NCI-H2227 (cell line): ENCODE results near the gene RIOK1.
"Not testable (repeated sequence)": the region's sequence is repeated elsewhere in the genome, so short reads cannot be mapped to it uniquely, and the experiment has no call there.

ENCODE experiments used
- DNase-seq: peaks from one replicate; lab custom pipeline; 2025; ENCODE audit not compliant: unreplicated experiment; lab: John Stamatoyannopoulos, UW

Gene RIOK1

DNA sequence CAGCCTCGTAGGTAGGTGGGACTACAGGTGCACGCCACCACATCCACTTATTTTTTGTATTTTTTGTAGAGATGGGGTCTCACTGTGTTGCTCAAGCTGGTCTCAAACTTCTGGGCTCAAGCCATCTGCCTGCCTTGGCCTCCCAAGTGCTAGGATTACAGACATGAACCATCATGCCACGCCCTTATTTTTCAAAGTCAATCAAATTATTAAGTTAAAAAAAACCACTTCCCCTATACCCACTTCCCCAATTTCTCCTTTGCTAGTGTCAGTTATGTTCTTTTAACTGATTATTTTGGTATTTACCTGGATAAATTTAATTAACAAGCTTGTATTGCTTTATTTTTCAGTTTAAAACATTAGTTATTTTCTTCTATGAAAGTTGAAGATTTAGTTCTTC lies 49.6 kb downstream of the RIOK1 start:
- DNase-seq = no peak

DNA sequence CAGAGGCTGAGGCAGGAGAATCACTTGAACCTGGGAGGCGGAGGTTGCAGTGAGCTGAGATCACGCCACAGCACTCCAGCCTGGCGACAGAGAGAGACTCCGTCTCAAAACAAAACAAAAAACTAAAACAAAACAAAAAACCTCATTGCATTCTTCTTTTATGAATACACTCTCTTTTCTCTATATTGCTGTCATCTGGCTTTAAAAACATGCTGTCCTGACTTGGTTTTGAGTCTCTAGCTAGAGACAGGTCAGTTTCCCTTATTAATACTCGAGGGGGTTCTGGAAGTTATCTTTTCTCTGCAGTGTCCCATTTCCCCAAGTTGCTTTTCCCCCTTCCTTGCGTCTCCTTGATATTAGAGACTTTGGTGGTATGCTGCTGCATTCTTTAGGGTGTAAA lies 50.9 kb downstream of the RIOK1 start:
- no peak for DNase-seq

DNA sequence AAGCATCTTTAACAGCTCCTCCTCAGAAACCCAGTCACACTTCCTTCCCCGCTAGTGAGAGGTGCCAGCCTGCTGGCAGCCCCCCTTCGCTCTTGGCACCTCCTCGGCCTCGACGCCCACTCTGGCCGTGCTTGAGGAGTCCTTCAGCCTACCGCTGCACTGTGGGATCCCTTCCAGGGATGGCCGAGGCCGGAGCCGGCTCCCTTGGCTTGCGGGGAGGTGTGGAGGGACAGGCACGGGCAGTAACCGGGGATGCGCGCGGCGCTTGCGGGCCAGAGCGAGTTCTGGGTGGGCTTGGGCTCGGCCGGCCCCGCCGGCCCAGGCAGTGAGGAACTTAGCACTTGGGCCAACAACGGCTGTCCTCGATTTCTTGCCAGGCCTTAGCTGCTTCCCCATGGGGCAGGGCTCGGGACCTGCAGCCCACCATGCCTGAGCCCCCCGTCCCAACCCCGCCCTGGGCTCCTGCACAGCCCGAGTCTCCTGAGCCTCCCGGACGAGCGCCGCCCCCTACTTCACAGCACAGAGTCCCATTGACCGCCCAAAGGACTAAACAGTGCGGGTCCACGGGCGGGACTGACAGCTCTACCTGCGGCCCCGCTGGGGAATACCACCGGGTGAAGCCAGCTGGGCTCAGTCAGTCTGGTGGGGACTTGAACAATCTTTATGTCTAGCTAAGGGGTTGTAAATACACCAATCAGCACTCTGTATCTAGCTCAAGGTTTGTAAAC lies 51.6 kb downstream of the RIOK1 start:
- no peak for DNase-seq

DNA sequence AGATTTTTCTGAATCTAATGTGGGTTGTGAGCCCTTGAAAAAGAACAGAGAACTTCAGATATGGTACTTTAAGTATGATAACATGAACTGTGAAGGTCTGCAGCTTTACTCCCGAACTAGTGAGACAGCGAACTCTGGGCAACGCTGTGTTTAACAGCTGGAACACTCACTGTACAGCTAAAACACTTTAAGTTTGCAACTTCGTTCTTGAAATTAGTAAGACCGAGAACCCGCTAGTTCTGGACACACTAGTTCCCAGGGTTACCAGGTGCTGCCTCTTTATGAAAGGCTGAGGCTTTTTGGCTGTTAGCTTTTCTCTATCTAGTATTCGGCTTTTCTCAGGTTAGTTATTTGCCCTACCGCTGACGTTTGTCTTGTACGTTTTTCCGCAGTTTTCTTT lies 52.9 kb downstream of the RIOK1 start:
- DNase-seq = no peak

DNA sequence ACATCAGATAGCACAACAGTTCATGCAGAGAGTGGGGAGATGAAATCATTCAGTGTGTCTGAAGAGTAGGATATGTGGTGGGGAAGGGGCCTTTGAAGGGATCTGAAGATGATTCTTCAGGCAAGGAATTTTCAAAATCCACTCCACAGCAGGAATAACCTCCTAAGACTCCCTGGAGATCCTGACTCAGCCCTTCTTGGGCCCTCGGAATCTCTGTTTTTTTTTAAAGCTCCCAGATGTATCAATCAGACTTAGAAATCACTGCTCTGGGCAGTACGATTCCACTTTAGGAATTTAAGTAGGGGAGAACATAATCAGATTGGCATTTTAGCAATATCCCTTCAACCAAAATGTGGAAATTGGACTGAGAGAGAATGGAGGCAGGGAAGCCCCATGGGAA lies 55.5 kb downstream of the RIOK1 start:
- DNase-seq = no peak

DNA sequence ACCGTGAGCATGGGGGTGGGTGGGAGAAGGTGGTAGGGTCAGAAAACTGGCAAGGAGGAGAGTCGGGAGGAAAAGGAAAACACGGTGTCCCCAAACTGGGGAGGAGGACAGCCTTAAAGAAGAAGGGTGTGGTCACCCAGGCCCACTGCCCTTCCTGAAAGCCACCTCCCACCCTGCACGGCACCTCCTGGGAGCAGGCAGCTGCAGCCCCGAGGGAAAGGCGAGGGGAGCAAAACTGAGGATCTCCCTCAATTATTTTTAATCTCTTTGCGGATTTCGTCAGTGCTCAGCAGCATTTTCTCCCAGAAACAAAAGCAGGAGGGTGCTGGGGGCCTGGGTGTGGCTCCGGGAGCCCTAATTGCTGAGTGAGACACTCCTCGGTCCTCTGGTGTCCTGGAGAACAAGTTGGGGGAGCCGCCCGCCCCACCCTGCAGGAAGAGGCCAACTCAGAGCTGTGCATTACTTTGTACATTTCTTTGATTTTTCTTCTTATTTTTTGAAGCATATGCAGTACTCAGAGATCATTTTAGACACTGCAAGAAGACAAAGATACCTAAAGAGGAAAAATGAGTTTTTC lies 56.4 kb downstream of the RIOK1 start:
- no peak for DNase-seq

DNA sequence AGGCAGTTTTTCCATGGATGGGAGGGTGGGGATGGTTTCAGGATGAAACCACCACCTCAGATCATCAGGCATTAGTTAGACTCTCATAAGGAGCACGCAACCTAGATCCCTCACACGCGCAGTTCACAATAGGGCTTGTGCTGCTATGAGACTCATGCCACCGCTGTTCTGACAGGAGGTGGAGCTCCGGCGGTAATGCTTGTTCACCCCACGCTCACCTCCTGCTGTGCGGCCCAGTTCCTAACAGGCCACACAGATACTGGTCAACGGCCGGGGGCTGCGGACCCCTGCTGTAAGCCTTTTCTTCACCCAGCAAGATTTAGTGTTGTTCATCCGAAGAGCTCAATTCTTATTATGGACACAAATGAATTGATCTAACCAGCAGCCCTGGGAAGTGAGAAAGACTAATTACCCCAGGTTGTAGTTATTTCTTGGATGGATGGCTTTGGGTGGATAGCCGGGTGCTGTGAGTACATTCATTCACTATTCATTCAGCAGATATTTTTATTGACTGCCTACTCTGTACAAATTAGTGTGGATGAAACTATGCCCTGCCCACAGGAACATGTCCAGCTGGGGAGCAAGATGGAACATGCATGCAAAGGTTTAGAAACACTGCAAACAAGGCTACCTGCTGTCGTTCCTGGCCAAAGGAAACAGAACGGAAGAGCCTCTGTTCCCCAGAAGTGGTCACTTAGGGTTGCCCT lies 57.2 kb downstream of the RIOK1 start:
- DNase-seq = peak; percentile 16

DNA sequence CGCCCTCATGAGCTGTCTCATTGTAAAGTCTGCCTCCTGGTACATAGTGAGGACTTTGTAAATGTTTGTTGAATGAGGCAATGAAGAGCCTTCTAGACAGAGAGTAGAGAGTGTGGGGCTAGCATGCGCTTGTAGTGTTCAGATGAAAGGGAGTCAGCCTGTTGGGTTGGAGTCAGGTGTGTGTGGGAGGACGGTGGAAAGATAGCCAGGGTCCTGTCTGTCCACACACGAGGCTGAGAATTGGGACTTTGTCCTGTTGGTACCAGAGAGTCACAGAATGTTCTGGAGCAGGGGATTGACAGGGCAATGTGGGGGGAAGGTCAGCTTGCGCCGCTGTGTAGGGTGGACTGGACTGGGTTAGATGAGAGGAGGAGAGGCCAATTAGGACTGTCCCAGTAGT lies 58.6 kb downstream of the RIOK1 start:
- DNase-seq = no peak

DNA sequence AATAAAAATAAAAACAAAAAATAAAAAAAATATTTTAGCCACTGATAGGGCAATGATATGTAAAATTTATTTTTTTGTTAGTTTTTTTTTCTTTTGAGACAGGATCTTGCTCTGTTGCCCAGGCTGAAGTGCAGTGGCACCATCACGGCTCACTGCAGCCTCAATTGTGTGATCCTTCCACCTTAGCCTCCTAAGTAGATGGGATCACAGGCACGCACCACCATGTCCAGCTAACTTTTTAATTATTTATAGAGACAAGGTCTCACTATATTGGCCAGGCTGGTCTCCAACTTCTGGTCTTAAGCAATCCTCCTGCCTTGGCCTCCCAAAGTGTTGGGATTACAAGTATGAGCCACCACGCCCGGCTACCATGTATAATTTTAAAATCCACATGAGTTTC lies 59.4 kb downstream of the RIOK1 start:
- DNase-seq = no peak

DNA sequence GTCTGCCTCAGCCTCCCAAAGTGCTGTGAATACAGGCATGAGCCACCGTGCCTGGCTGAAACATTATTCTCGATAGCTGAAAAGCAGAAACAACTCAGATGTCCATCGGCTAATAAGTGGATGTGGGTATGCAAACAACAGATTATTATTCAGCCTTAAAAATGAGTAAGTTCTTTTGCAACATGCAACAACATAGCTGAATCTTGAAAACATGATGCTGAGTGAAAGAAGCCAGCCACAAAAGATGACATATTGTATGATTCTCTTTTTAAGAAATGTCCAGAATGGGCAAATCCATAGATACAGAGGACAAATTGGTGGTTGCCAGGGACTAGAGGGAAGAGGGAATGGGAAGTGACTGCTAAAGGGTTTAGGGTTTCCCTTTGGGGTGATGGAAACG lies 61.7 kb downstream of the RIOK1 start:
- no peak for DNase-seq

DNA sequence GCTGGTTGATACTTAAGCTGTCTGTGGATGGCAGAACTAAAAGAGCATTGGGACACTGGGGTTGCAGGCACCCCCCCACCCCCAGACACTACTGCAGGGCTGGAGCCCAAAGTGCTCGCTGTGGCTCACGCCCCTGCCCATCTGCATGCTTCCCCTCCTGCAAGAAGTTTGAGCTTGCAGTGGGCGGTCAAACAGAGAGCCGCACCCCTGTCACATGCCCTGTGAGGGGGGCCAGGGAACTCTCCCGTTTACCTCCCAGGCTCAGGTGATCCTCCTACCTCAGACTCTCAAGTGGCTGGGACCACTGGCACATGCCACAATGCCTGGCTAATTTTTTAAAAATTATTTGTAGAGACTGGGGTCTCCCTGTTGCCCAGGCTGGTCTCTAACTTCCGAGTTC lies 63.3 kb downstream of the RIOK1 start:
- no peak for DNase-seq

DNA sequence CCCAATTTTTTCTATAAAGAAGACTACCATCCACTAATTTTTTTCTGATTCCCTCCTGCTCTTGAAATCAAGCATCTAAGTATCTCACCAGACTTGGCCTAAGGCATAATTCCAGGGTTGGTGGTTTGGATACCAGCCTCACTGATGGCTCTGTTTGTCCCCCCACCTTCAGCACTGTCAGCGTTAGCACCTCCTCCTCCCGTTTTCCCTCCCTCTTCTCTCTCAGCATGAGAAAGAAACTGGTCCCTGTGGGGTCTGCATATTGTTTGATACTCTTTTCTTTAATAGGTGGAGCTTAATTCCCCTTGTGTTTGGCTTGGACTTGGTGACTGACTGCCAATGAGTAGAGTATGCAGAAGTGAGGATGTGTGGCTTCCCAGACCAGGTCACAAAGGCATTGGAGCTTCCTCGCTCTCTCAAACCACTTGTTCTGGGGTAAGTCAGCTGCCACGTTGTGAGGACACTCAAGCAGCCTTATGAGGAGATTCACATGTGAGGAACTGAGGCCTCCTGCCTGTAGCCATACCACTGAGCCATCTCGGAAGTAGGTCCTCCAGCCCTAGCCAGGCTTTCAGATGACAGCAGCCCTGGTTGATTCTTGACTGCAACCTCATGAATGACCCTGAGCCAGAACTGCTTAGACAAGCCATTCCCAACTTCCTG lies 65.2 kb downstream of the RIOK1 start:
- no peak for DNase-seq

DNA sequence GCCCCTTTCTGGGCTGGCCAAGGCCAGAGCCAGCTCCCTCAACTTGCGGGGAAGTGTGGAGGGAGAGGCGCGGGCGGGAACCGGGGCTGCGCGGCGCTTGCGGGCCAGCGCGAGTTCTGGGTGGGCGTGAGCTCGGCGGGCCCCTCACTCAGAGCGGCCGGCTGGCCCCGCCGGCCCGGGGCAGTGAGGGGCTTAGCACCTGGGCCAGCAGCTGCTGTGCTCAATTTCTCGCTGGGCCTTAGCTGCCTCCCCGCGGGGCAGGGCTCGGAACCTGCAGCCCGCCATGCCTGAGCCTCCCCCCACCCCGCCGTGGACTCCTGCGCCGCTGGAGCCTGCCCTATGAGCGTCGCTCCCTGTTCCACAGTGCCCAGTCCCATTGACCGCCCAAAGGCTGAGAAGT lies 66.7 kb downstream of the RIOK1 start:
- not testable (repeated sequence) for DNase-seq

DNA sequence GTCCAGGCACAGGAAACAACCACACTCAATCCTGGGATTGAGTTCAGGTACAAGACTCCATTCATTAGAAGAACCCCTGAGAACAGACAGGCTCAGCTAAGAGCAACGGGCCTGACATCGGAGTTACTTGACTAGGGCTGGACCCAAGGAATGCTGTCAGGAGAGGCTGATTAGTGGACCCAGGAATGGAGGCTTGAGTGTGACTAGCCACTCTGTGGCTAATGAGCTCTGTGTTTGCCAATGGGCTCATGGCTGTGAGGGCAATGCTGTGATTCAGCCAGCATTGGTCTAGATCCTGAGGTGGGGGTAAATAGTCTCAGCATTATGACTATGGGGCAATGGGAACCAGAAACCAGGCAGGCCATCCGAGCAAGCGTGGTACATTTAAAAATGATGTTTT lies 71.8 kb downstream of the RIOK1 start:
- DNase-seq = no peak

DNA sequence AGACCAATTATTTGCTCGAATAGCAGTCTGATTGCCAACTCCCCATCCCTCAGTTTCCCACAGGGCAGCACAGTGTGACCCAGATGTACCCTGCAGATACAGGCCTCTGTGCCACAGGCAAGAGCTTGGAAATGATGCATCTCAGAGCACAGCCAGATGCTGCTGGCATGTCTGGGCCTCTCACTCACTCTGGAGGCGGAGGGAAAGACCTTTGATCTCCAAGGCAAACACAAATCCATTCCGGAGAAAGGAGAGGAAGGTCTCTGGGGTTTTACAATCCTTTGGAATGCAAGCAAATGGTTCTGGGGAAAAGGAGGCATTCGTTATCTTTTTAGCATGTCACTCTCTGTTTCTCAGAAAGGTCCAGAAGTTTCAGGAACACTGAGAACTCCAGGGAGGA lies 74.2 kb downstream of the RIOK1 start:
- DNase-seq = peak; percentile 34

DNA sequence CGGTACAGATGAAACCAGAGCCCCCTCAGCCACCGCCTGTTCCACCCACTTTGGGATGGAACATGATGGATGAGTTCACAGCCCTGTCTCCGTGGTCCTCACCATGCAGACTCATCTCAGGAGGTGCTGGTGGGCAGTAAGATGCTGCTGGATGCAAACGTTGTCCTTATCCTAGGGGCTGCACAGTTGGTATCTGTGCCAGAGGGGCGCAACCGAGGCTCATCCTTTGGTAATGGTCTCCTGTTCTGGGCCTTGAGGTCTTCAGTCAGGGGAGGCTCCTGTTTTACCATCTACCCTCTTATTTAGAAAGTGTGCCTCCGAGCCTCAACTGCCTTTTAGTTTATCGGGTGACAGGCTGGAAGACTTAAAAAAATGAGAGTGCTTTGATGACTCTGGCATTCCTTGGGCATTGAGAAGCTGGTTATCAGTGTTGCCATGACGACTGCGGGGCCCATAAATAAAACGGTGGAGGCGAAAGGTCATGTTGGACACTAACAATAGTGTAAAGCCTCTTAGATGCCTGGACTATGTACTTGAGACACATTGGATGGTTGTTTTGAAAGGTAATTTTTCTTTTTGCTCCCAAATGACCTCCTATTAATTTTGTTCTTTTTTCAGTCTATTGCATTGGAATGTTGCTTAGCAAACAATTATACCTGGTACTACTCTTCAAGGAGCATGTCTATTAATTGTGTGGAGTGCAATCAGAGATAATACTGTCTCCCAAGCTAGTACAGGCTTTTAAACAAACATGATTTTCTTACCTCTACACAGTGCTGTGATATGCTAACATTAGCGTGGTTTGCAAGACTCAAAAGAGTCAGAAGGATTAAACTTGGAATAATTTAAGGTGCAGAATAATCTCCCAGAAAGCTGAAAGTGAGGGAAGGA lies 77.6 kb downstream of the RIOK1 start:
- no peak for DNase-seq
